Measurements from ENCODE around the gene GUCD1.

DNA sequence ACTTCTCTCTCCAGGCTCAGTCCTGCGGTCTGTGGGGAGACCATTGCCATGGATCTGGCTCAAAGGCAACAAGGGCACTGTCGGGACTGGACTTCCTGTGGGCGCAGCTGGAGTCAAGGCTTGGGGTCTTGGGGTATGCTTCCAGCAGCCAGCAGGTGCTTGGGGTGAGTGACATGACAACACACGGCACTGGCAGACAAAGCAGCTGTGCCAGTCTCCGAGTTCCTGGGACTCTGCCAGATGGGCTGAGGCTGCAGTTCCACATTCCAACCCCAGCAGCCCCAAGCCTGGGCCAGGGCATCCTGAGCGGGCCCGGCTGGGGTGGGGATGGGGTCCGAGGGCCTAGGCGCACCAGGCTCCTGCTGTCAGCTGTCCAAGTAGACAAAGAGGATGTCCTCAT lies 12.3 kb downstream of the GUCD1 start:
- TF ChIP-seq, protein P1, sequence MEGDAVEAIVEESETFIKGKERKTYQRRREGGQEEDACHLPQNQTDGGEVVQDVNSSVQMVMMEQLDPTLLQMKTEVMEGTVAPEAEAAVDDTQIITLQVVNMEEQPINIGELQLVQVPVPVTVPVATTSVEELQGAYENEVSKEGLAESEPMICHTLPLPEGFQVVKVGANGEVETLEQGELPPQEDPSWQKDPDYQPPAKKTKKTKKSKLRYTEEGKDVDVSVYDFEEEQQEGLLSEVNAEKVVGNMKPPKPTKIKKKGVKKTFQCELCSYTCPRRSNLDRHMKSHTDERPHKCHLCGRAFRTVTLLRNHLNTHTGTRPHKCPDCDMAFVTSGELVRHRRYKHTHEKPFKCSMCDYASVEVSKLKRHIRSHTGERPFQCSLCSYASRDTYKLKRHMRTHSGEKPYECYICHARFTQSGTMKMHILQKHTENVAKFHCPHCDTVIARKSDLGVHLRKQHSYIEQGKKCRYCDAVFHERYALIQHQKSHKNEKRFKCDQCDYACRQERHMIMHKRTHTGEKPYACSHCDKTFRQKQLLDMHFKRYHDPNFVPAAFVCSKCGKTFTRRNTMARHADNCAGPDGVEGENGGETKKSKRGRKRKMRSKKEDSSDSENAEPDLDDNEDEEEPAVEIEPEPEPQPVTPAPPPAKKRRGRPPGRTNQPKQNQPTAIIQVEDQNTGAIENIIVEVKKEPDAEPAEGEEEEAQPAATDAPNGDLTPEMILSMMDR (IDR thresholded peaks at IDR 0.05): no peak
- no peak for TF ChIP-seq POLR2A (IDR thresholded peaks at IDR 0.05)
